H9 (cell line): ENCODE measurements around the gene FHIT. TPM values are rescaled to one million over a fixed set of nuclear protein-coding genes. Genes with fewer than 3 reads are reported as not detected.

Experiments
- DNase-seq: peaks from one replicate; pipeline ENCODE4 v3.0.0-alpha.2; 2017
- H2AFZ ChIP-seq: one replicate; pipeline ENCODE4 v1.6.1; 2013; ENCODE audit warnings: mild to moderate bottlenecking, low read length, control low read depth, moderate library complexity
- H2AK5ac ChIP-seq: 2 replicates; pipeline ENCODE4 v1.6.1; 2013; ENCODE audit warnings: low read length, control low read depth, mixed read lengths; ENCODE audit not compliant: insufficient read length
- H2BK120ac ChIP-seq: one replicate; pipeline ENCODE4 v1.6.1; 2013; ENCODE audit warnings: low read depth, mild to moderate bottlenecking, low read length, control low read depth, inconsistent platforms; ENCODE audit not compliant: poor library complexity, severe bottlenecking
- H2BK12ac ChIP-seq: 2 replicates; pipeline ENCODE4 v1.6.1; 2013; ENCODE audit warnings: low read length, control low read depth, mixed read lengths, low read depth; ENCODE audit not compliant: insufficient read length
- H2BK15ac ChIP-seq: 2 replicates; pipeline ENCODE4 v1.6.1; 2013; ENCODE audit warnings: low read depth, low read length, control low read depth
- H2BK20ac ChIP-seq: one replicate; pipeline ENCODE4 v1.6.1; 2013; ENCODE audit warnings: low read depth, mild to moderate bottlenecking, low read length, control low read depth, inconsistent platforms; ENCODE audit not compliant: poor library complexity, severe bottlenecking
- H2BK5ac ChIP-seq: 2 replicates; pipeline ENCODE4 v1.6.1; 2013; ENCODE audit warnings: low read length, control low read depth, mixed read lengths; ENCODE audit not compliant: insufficient read length
- H3K14ac ChIP-seq: 2 replicates; pipeline ENCODE4 v1.6.1; 2013; ENCODE audit warnings: low read length, control low read depth; ENCODE audit not compliant: insufficient read depth
- H3K18ac ChIP-seq: 2 replicates; pipeline ENCODE4 v1.6.1; 2013; ENCODE audit warnings: low read depth, mild to moderate bottlenecking, mixed read lengths, low read length, control low read depth; ENCODE audit not compliant: insufficient read length
- H3K23ac ChIP-seq: 2 replicates; pipeline ENCODE4 v1.6.1; 2013; ENCODE audit warnings: low read length, control low read depth, mixed read lengths, low read depth; ENCODE audit not compliant: insufficient read length
- H3K23me2 ChIP-seq: 2 replicates; pipeline ENCODE4 v1.6.1; 2013; ENCODE audit warnings: low read depth, mild to moderate bottlenecking, mixed read lengths, low read length, control low read depth; ENCODE audit not compliant: insufficient read length, poor library complexity, severe bottlenecking
- H3K27ac ChIP-seq: 2 replicates; pipeline ENCODE4 v1.5.1; 2013; ENCODE audit warnings: low read length, control low read depth, mixed read lengths, low read depth; ENCODE audit not compliant: insufficient read length
- H3K27me3 ChIP-seq: 2 replicates; pipeline ENCODE4 v1.6.1; 2013; ENCODE audit warnings: low read length, control low read depth, inconsistent platforms; ENCODE audit not compliant: insufficient read depth
- H3K4ac ChIP-seq: 2 replicates; pipeline ENCODE4 v1.6.1; 2013; ENCODE audit warnings: low read depth, mild to moderate bottlenecking, control low read depth, inconsistent platforms, low read length, moderate library complexity
- H3K4me1 ChIP-seq: 2 replicates; pipeline ENCODE4 v1.6.1; 2013; ENCODE audit warnings: low read length, control low read depth, inconsistent platforms; ENCODE audit not compliant: insufficient read depth
- H3K4me2 ChIP-seq: 2 replicates; pipeline ENCODE4 v1.6.1; 2013; ENCODE audit warnings: low read length, control low read depth, mixed read lengths; ENCODE audit not compliant: insufficient read length, insufficient read depth
- H3K56ac ChIP-seq: 2 replicates; pipeline ENCODE4 v1.6.1; 2013; ENCODE audit warnings: low read depth, mild to moderate bottlenecking, mixed read lengths, low read length, control low read depth; ENCODE audit not compliant: insufficient read length
- H3K79me1 ChIP-seq: 2 replicates; pipeline ENCODE4 v1.6.1; 2013; ENCODE audit warnings: low read depth, mild to moderate bottlenecking, moderate library complexity, low read length, control low read depth, inconsistent platforms; ENCODE audit not compliant: insufficient read depth, poor library complexity, severe bottlenecking
- H3K79me2 ChIP-seq: 2 replicates; pipeline ENCODE4 v1.6.1; 2013; ENCODE audit warnings: low read length, control low read depth, inconsistent platforms; ENCODE audit not compliant: insufficient read depth
- H3K9ac ChIP-seq: 2 replicates; pipeline ENCODE4 v1.6.1; 2013; ENCODE audit warnings: low read length, control low read depth, mixed read lengths; ENCODE audit not compliant: insufficient read length; ENCODE audit errors: extremely low read depth
- H3K9me3 ChIP-seq: one replicate; pipeline ENCODE4 v1.6.1; 2013; ENCODE audit warnings: low read depth, low read length, inconsistent platforms; ENCODE audit not compliant: control insufficient read depth
- H3T11ph ChIP-seq: one replicate; pipeline ENCODE4 v1.6.1; 2013; ENCODE audit warnings: mild to moderate bottlenecking, low read length, control low read depth, inconsistent platforms
- H4K20me1 ChIP-seq: one replicate; pipeline ENCODE4 v1.6.1; 2013; ENCODE audit not compliant: control insufficient read depth, insufficient read length, insufficient read depth
- H4K5ac ChIP-seq: 2 replicates; pipeline ENCODE4 v1.6.1; 2013; ENCODE audit warnings: low read depth, mild to moderate bottlenecking, mixed read lengths, low read length, control low read depth; ENCODE audit not compliant: insufficient read length
- H4K8ac ChIP-seq: replicated peaks from 2 replicates; pipeline ENCODE4 v1.6.1; 2013; ENCODE audit warnings: low read length, control low read depth, mixed read lengths, low read depth; ENCODE audit not compliant: insufficient read length
- H4K91ac ChIP-seq: 2 replicates; pipeline ENCODE4 v1.6.1; 2013; ENCODE audit warnings: low read depth, mild to moderate bottlenecking, moderate library complexity, mixed read lengths, low read length, control low read depth; ENCODE audit not compliant: insufficient read length
- H3K27ac Mint-ChIP-seq, 3 experiments: 2 replicates in 2 of 3; 3 replicates in 1 of 3; pipeline ENCODE4 v1.8.0; 2020 to 2021; ENCODE audit warnings: mixed read lengths in 3 of 3, mild to moderate bottlenecking in 1 of 3, moderate library complexity in 1 of 3
- H3K27me3 Mint-ChIP-seq: 2 replicates; pipeline ENCODE4 v1.8.0; 2021; ENCODE audit warnings: low read depth, mild to moderate bottlenecking, moderate library complexity, mixed read lengths
- H3K36me3 Mint-ChIP-seq, 3 experiments: 2 replicates in 2 of 3; 3 replicates in 1 of 3; pipeline ENCODE4 v1.8.0; 2020 to 2021; ENCODE audit warnings: low read depth in 3 of 3, mixed read lengths in 3 of 3; ENCODE audit not compliant: insufficient read depth in 1 of 3
- H3K4me1 Mint-ChIP-seq, 2 experiments: 2 replicates each; pipeline ENCODE4 v1.8.0; 2020; ENCODE audit warnings: mixed read lengths in 2 of 2
- H3K4me3 Mint-ChIP-seq, 2 experiments: 2 replicates in 1 of 2; 3 replicates in 1 of 2; pipeline ENCODE4 v1.8.0; 2020 to 2021; ENCODE audit warnings: mild to moderate bottlenecking in 2 of 2, mixed read lengths in 2 of 2, moderate library complexity in 1 of 2
- H3K9me3 Mint-ChIP-seq, 2 experiments: 2 replicates in 1 of 2; 3 replicates in 1 of 2; pipeline ENCODE4 v1.8.0; 2020; ENCODE audit warnings: mild to moderate bottlenecking in 2 of 2, mixed read lengths in 2 of 2, moderate library complexity in 1 of 2
- WGBS: extraction: QIAGEN DNeasy Blood & Tissue Kit; methylation state at CpG from one replicate; pipeline ENCODE4 v1.1.7; 2013; ENCODE audit warnings: missing lambda C conversion rate, low lambda C conversion rate, mixed read lengths; ENCODE audit not compliant: insufficient read length; ENCODE audit errors: extremely low coverage; 5-methylcytosine and 5-hydroxymethylcytosine counted together
- total RNA-seq: library from RNA; stranded (reverse); gene quantifications from 2 replicates; pipeline ENCODE4 v1.2.1, GENCODE V29; 2021
- TF ChIP-seq, protein P1 (sequence below): fragments of 200-600 bp; sonication (generic); conservative IDR thresholded peaks from 3 replicates; pipeline ENCODE4 v1.8.0; 2021; ENCODE audit warnings: antibody characterized with exemption, mild to moderate bottlenecking

FHIT gene
- total RNA-seq, 1 experiment from 2014 or later, result 3.0 TPM

DNA sequence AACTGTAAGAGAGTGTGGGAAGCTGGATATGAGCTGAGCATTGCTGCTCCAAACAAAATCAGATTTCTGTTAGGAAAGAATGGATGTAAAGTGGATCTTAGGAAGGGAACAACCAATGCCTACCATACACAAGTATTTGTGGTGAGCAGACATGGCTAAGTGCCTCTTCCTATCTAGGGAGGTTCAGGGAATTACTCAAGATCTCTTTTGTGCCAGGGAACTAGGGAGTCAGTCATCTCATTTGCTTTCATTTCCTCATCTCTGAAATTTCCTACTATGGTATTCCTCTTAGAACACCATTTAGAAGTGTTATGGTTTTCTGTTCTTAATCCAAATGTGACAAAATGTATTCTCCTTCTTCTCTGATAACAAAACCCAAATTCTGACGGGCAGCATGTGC, 396.5 kb downstream of the FHIT start:
- H4K5ac ChIP-seq, result no peak overlapping the region
- no peaks in the 10 kb centered on the region for H3K27me3 ChIP-seq
- Mint-ChIP-seq H3K36me3 (peaks cover 0 to 9% (median 4%) of the 10 kb centered on the region in 3 experiments; a peak in 3 of 7 replicates), H3K27ac (no peak overlapping the region), H3K4me1 (peaks cover 3 to 4% of the 10 kb centered on the region in 2 experiments; a peak in 2 of 4 replicates), H3K9me3 (peaks cover 5 to 7% of the 10 kb centered on the region in 2 experiments; a peak in 4 of 5 replicates), H3K27me3 (no peaks in the 10 kb centered on the region), H3K4me3 (no peak overlapping the region)
- TF ChIP-seq, protein P1, sequence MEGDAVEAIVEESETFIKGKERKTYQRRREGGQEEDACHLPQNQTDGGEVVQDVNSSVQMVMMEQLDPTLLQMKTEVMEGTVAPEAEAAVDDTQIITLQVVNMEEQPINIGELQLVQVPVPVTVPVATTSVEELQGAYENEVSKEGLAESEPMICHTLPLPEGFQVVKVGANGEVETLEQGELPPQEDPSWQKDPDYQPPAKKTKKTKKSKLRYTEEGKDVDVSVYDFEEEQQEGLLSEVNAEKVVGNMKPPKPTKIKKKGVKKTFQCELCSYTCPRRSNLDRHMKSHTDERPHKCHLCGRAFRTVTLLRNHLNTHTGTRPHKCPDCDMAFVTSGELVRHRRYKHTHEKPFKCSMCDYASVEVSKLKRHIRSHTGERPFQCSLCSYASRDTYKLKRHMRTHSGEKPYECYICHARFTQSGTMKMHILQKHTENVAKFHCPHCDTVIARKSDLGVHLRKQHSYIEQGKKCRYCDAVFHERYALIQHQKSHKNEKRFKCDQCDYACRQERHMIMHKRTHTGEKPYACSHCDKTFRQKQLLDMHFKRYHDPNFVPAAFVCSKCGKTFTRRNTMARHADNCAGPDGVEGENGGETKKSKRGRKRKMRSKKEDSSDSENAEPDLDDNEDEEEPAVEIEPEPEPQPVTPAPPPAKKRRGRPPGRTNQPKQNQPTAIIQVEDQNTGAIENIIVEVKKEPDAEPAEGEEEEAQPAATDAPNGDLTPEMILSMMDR, result no peak
- H3K4me2 ChIP-seq, result no peak overlapping the region
- WGBS, result no CpG with 5 or more reads among the region's 1 CpG
- H2BK15ac ChIP-seq, result no peak overlapping the region
- H3T11ph ChIP-seq, result no peak overlapping the region
- no peak for DNase-seq
- H3K23ac ChIP-seq, result no peak overlapping the region
- no peaks in the 10 kb centered on the region for H3K4me1 ChIP-seq
- no peak overlapping the region for H2BK5ac ChIP-seq
- no peak overlapping the region for H3K27ac ChIP-seq
- H2BK20ac ChIP-seq, result no peak overlapping the region
- no peaks in the 10 kb centered on the region for H4K20me1 ChIP-seq
- no peak overlapping the region for H4K8ac ChIP-seq
- H3K14ac ChIP-seq, result no peak overlapping the region
- no peaks in the 10 kb centered on the region for H3K23me2 ChIP-seq
- H4K91ac ChIP-seq, result no peak overlapping the region
- H2AFZ ChIP-seq, result no peak overlapping the region
- H2AK5ac ChIP-seq, result no peak overlapping the region
- H3K79me1 ChIP-seq, result no peaks in the 10 kb centered on the region
- H3K56ac ChIP-seq, result no peak overlapping the region
- H2BK120ac ChIP-seq, result no peak overlapping the region
- no peaks in the 10 kb centered on the region for H3K79me2 ChIP-seq
- H3K9ac ChIP-seq, result no peak overlapping the region
- H3K4ac ChIP-seq, result no peak overlapping the region
- no peaks in the 10 kb centered on the region for H3K9me3 ChIP-seq
- no peak overlapping the region for H2BK12ac ChIP-seq
- no peak overlapping the region for H3K18ac ChIP-seq
